HuH-7 (cell line): ENCODE measurements around the gene PTGR3.

ENCODE experiments used
- DNase-seq: peaks from one replicate; pipeline ENCODE4 v3.0.0; 2011; ENCODE audit warnings: low spot score

The PTGR3 gene

GRCh38 chr18:75209129-75209950 lies at the start of gene PTGR3:
PTGR3 (minus strand) TSS chr18:75209139; CDS start chr18:75209058, 81 bp downstream.
- DNase-seq: peak; percentile 79

- no peak for DNase-seq
Measured at GRCh38 chr18:75257605-75258004, 48.7 kb upstream of the PTGR3 start.

- DNase-seq: no peak
Measured at GRCh38 chr18:75256376-75256775, 47.4 kb upstream of the PTGR3 start.

- DNase-seq: no peak
Measured at GRCh38 chr18:75255094-75255493, 46.2 kb upstream of the PTGR3 start.

- peak; percentile 44 for DNase-seq
Measured at GRCh38 chr18:75253784-75254183, 44.8 kb upstream of the PTGR3 start.

GRCh38 chr18:75253043-75253442 lies 44.1 kb upstream of the PTGR3 start:
- DNase-seq: no peak

- DNase-seq: no peak
Measured at GRCh38 chr18:75252136-75252535, 43.2 kb upstream of the PTGR3 start.

- DNase-seq: no peak
Measured at GRCh38 chr18:75251466-75251865, 42.5 kb upstream of the PTGR3 start.

GRCh38 chr18:75250471-75250821 lies 41.5 kb upstream of the PTGR3 start:
- no peak for DNase-seq

- DNase-seq: no peak
Measured at GRCh38 chr18:75249672-75250470, 40.9 kb upstream of the PTGR3 start.

GRCh38 chr18:75249175-75249518 lies 40.2 kb upstream of the PTGR3 start:
- no peak for DNase-seq

GRCh38 chr18:75248426-75249174 lies 39.7 kb upstream of the PTGR3 start:
- no peak for DNase-seq

- no peak for DNase-seq
Measured at GRCh38 chr18:75247611-75248421, 38.9 kb upstream of the PTGR3 start.

- no peak for DNase-seq
Measured at GRCh38 chr18:75246721-75247610, 38.0 kb upstream of the PTGR3 start.

- peak; percentile 67 for DNase-seq
Measured at GRCh38 chr18:75244351-75245313, 35.7 kb upstream of the PTGR3 start.

- no peak for DNase-seq
Measured at GRCh38 chr18:75241705-75242104, 32.8 kb upstream of the PTGR3 start.

GRCh38 chr18:75240433-75240832 lies 31.5 kb upstream of the PTGR3 start:
- no peak for DNase-seq

GRCh38 chr18:75238786-75239185 lies 29.8 kb upstream of the PTGR3 start:
- DNase-seq: no peak

- DNase-seq: no peak
Measured at GRCh38 chr18:75238100-75238499, 29.2 kb upstream of the PTGR3 start.

GRCh38 chr18:75235896-75236295 lies 27.0 kb upstream of the PTGR3 start:
- DNase-seq: no peak
